HG02571 (cell line): ENCODE measurements around the gene LGI2.
"Not testable (repeated sequence)": the region's sequence is repeated elsewhere in the genome, so short reads cannot be mapped to it uniquely, and the experiment has no call there.

Experiments used
- ATAC-seq: cut with Tn5 transposase; IDR thresholded peaks from one replicate; pipeline ENCODE4 v1.9.1; 2021; ENCODE audit warnings: mild to moderate bottlenecking, moderate library complexity; ENCODE audit not compliant: unreplicated experiment

LGI2 gene

GRCh38 chr4:25030277-25031076 is at the start of gene LGI2:
TSS of gene LGI2 (minus strand) at chr4:25030946. CDS start at chr4:25030693, 253 bp downstream.
- ATAC-seq: no peak

GRCh38 chr4:25078523-25078922 is 47.8 kb upstream of the LGI2 start:
- ATAC-seq: no peak

- ATAC-seq: no peak
Measured at GRCh38 chr4:25076625-25077398, 46.1 kb upstream of the LGI2 start.

- ATAC-seq: no peak
Measured at GRCh38 chr4:25075851-25076250, 45.1 kb upstream of the LGI2 start.

GRCh38 chr4:25075129-25075528 is 44.4 kb upstream of the LGI2 start:
- no peak for ATAC-seq

GRCh38 chr4:25070545-25070944 is 39.8 kb upstream of the LGI2 start:
- no peak for ATAC-seq

GRCh38 chr4:25069014-25069413 is 38.3 kb upstream of the LGI2 start:
- no peak for ATAC-seq

GRCh38 chr4:25068386-25068785 is 37.6 kb upstream of the LGI2 start:
- no peak for ATAC-seq

- ATAC-seq: no peak
Measured at GRCh38 chr4:25065932-25066590, 35.3 kb upstream of the LGI2 start.

GRCh38 chr4:25065431-25065858 is 34.7 kb upstream of the LGI2 start:
- no peak for ATAC-seq

- not testable (repeated sequence) for ATAC-seq
Measured at GRCh38 chr4:25064447-25064846, 33.7 kb upstream of the LGI2 start.

- ATAC-seq: no peak
Measured at GRCh38 chr4:25063116-25063515, 32.4 kb upstream of the LGI2 start.

- ATAC-seq: no peak
Measured at GRCh38 chr4:25062098-25062497, 31.4 kb upstream of the LGI2 start.

GRCh38 chr4:25061602-25062001 is 30.9 kb upstream of the LGI2 start:
- ATAC-seq: no peak

- no peak for ATAC-seq
Measured at GRCh38 chr4:25060963-25061340, 30.2 kb upstream of the LGI2 start.

GRCh38 chr4:25060241-25060962 is 29.7 kb upstream of the LGI2 start:
- no peak for ATAC-seq

- no peak for ATAC-seq
Measured at GRCh38 chr4:25059791-25060190, 29.0 kb upstream of the LGI2 start.

- ATAC-seq: no peak
Measured at GRCh38 chr4:25058796-25059195, 28.1 kb upstream of the LGI2 start.

GRCh38 chr4:25057299-25057698 is 26.6 kb upstream of the LGI2 start:
- ATAC-seq: no peak

GRCh38 chr4:25052037-25052436 is 21.3 kb upstream of the LGI2 start:
- ATAC-seq: not testable (repeated sequence)

GRCh38 chr4:25051534-25051933 is 20.8 kb upstream of the LGI2 start:
- ATAC-seq: no peak
